Progenitor cell of endocrine pancreas (in vitro differentiated cells): Measurements from ENCODE around the gene CCDC39. TPM values are rescaled to one million over a fixed set of nuclear protein-coding genes. Genes with fewer than 3 reads are reported as not detected.

Source experiments
- DNase-seq: peaks from one replicate; pipeline ENCODE4 v3.0.0; 2021; ENCODE audit warnings: low spot score; ENCODE audit not compliant: unreplicated experiment
- H3K27ac Mint-ChIP-seq: 2 replicates; pipeline ENCODE4 v1.8.0; 2021; ENCODE audit warnings: mild to moderate bottlenecking, moderate library complexity, mixed read lengths
- H3K27me3 Mint-ChIP-seq: 2 replicates; pipeline ENCODE4 v1.8.0; 2021; ENCODE audit warnings: mixed read lengths
- H3K36me3 Mint-ChIP-seq: 2 replicates; pipeline ENCODE4 v1.8.0; 2022; ENCODE audit warnings: mixed read lengths; ENCODE audit not compliant: insufficient read depth
- H3K4me1 Mint-ChIP-seq: 2 replicates; pipeline ENCODE4 v1.8.0; 2021; ENCODE audit warnings: low read depth, mixed read lengths
- H3K4me3 Mint-ChIP-seq: 2 replicates; pipeline ENCODE4 v1.8.0; 2021; ENCODE audit warnings: low read depth, mild to moderate bottlenecking, moderate library complexity, mixed read lengths
- H3K9me3 Mint-ChIP-seq: 2 replicates; pipeline ENCODE4 v1.8.0; 2021; ENCODE audit warnings: low read depth, mixed read lengths
- CTCF ChIP-seq: fragments of 200-600 bp; sonication (generic); IDR thresholded peaks from one replicate; pipeline ENCODE4 v1.5.0; 2021; ENCODE audit warnings: antibody characterized with exemption, mild to moderate bottlenecking; ENCODE audit not compliant: unreplicated experiment
- long read RNA-seq: library from polyadenylated mRNA; unstranded; transcript quantifications from one replicate; pipeline ENCODE4 v2.0.0, GENCODE V29; 2020
- total RNA-seq: library from RNA; stranded (reverse); gene quantifications from 2 replicates; pipeline ENCODE4 v1.2.1, GENCODE V29; 2021

CCDC39 gene
- total RNA-seq, result 0.22 and 0.29 TPM in 2 replicates
- long read RNA-seq, partial matches to known transcripts, result 0 of 1 reads
- long read RNA-seq, other reads (novel, unspliced or antisense), result 1 of 1 reads

DNA sequence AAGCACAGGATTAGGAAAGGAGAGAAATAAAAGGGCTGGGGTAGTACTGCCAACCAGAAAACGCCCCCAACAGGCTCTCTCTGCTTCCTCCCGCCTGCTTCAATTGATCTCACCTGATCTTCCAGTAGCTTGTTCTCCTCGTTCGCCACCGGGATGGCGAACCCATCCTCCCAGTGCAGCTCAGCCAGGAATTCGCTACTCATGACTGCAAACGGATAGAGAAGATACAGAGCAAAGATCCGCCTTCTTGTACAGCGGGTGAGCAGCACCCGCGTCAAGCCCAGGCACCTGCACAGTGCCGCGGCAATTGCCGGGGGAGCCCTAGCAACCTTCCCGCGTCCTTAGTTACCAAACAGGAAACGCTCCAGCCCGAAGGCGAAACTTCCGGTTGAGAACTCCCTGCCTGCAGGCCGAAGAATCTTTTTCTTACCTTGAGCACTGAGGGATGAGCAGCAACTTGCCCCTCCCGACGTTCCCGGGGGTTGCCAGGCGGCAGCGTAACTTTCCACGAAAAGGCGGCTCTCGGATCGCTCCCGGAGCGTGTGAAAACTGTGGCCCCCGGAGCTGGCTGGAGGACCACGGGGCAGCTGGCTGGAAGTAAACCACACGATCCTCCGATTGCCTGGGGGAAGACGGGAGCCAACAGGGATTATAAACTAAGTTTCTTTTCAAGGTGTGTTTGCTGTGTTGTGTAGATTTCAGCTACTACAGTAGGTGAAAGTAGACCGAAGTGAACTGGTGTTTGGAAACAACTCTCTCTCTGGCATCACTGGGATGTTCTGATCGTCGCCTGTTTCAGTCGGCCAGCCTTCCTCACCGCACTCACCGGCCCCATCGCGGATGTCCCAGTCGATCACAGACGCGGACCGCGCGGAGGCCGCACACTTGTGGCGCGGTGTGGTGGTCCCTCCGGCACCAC is at the start of gene CCDC39:
Gene CCDC39, minus strand, starts transcription at position 312 of the 919 bp plus-strand sequence. Its CDS starts 109 bp downstream, at position 203.
- Mint-ChIP-seq H3K9me3 (no peaks in the 10 kb centered on the region), H3K27me3 (peaks cover 19% of the 10 kb centered on the region), H3K27ac (peak within 1 kb of the TSS; percentile 86), H3K4me1 (peaks cover 6% of the 10 kb centered on the region), H3K4me3 (peak within 1 kb of the TSS; percentile 93), H3K36me3 (no peaks in the 10 kb centered on the region)
- TF ChIP-seq CTCF, result peak; percentile 20
- DNase-seq, result peak; percentile 76

DNA sequence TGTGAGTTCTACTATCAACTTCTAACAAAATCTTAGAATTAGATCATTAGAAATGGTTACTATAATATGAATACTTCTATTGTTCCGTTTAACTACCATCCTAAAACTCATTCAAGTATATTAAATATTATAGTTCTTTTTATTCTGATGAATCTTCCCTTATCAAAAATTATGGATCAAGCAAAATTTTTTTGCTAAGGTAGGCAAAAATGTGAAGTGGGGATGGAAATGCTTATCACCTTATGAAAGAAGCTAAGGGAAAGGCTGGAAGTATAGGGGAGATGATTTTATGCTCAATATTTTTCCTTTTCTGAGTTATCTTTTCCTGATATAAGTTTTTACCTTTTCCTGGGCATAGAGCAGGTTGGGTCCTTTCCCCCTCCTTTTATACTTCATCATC is 40.7 kb upstream of the CCDC39 start:
- Mint-ChIP-seq H3K36me3 (no peaks in the 10 kb centered on the region), H3K4me1 (no peaks in the 10 kb centered on the region), H3K27me3 (peaks cover 4% of the 10 kb centered on the region), H3K9me3 (no peaks in the 10 kb centered on the region), H3K4me3 (no peak overlapping the region), H3K27ac (no peak overlapping the region)
- TF ChIP-seq CTCF, result no peak
- no peak for DNase-seq

DNA sequence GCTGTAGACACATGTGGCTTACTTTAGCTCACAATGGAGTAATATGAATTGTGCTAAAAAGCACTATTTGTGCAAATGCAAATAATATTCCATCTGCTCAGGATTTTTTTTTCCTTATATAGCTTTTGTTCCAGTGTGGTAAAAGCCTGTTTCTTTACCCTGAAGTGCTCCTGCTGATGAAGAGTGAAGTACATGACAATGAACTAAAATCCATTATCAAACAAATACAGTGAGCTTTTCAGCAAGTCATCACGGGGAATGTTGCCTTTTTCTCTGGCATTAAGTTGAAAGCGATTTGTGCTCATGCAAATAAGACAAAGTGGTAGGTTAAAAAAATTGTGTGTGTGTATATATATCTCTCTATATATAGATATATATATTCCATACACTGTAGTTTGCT is 28.6 kb upstream of the CCDC39 start:
- Mint-ChIP-seq H3K27me3 (no peaks in the 10 kb centered on the region), H3K4me3 (no peak overlapping the region), H3K27ac (no peak overlapping the region), H3K9me3 (no peaks in the 10 kb centered on the region), H3K36me3 (no peaks in the 10 kb centered on the region), H3K4me1 (no peaks in the 10 kb centered on the region)
- TF ChIP-seq CTCF, result no peak
- DNase-seq, result no peak

DNA sequence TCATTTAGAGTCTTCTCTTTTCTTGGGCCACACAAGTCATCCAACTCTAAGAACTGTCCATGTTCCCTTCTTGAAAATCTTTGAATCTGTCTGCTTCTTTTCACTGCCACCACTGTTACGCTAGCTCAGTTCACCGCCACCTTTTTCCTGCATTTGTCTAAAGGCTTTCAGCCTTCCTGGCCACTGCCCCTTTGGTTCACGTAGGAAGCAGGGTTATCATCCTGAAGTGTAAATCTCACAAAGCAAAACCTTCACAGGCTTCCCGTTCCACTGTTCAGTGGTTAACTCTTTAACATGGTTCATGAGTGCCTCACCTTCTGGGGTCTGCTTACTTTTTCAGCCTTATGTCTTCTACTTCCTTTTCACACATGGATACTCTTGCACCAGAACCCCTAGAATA is 26.3 kb upstream of the CCDC39 start:
- Mint-ChIP-seq H3K27ac (no peak overlapping the region), H3K27me3 (no peaks in the 10 kb centered on the region), H3K4me1 (no peaks in the 10 kb centered on the region), H3K4me3 (no peak overlapping the region), H3K36me3 (no peaks in the 10 kb centered on the region), H3K9me3 (no peaks in the 10 kb centered on the region)
- DNase-seq, result no peak
- no peak for TF ChIP-seq CTCF

GRCh38 chr3:180704532-180704931 is 25.2 kb upstream of the CCDC39 start:
- DNase-seq, result no peak
- no peak for TF ChIP-seq CTCF
- Mint-ChIP-seq H3K4me1 (no peaks in the 10 kb centered on the region), H3K27ac (no peak overlapping the region), H3K27me3 (no peaks in the 10 kb centered on the region), H3K36me3 (no peaks in the 10 kb centered on the region), H3K4me3 (no peak overlapping the region), H3K9me3 (no peaks in the 10 kb centered on the region)
